PC-9 (cell line): Measurements from ENCODE around the gene CD93.

Experiments used
- CTCF ChIP-seq: fragments of 200-600 bp; sonication (generic); conservative IDR thresholded peaks from 2 replicates; pipeline ENCODE4 v1.6.1; 2017; ENCODE audit warnings: mixed run types, antibody characterized with exemption, mild to moderate bottlenecking, moderate library complexity
- EZH2 ChIP-seq: fragments of 200-600 bp; sonication (generic); IDR thresholded peaks from 2 replicates; pipeline ENCODE4 v1.8.0; 2017; ENCODE audit warnings: antibody characterized with exemption, low read depth

GRCh38 chr20:23126281-23127061 lies 40.3 kb upstream of the CD93 start:
- TF ChIP-seq CTCF (no peak), EZH2 (no peak)
